ENCODE measurements around the gene LRIF1. TPM values are rescaled to one million over a fixed set of nuclear protein-coding genes. Genes with fewer than 3 reads are reported as not detected.

The LRIF1 gene
- total and polyA plus RNA-seq, 2 of the 4 experiments (the other 2 are of a cell fraction): 5.4 to 6.8 TPM

GRCh38 chr1:110903853-110904500 lies 59.7 kb downstream of the LRIF1 start:
- Histone ChIP-seq H3K4ac (ENCODE audit: low read depth, low read length) (no peak overlapping the region), H2BK120ac (ENCODE audit: low read depth, low read length) (no peak overlapping the region), H4K20me1 (ENCODE audit: insufficient read depth, low read length) (no peaks in the 10 kb centered on the region), H3K18ac (ENCODE audit: low read depth, low read length) (no peak overlapping the region), H4K91ac (ENCODE audit: insufficient read depth, low read depth, low read length) (no peak overlapping the region), H3K9me1 (ENCODE audit: insufficient read depth, low read length) (no peaks in the 10 kb centered on the region), H2AK9ac (replicated peaks; ENCODE audit: low read depth, low read length, poor library complexity) (no peak overlapping the region), H3K36me3 (ENCODE audit: control insufficient read depth, insufficient read depth, low read length) (no peaks in the 10 kb centered on the region), H2BK20ac (ENCODE audit: low read depth, low read length) (no peak overlapping the region), H4K8ac (ENCODE audit: low read depth in 2 of 2, low read length in 2 of 2) (no peak overlapping the region), H2AK5ac (ENCODE audit: low read depth, low read length) (no peak overlapping the region), H3K23ac (ENCODE audit: low read depth, low read length) (no peak overlapping the region), H3K79me1 (ENCODE audit: low read depth in 1 of 2, low read length in 2 of 2) (no peaks in the 10 kb centered on the region), H2BK15ac (ENCODE audit: low read depth, low read length) (no peak overlapping the region), H3K9me3 (ENCODE audit: control insufficient read depth, insufficient read depth, low read length) (no peaks in the 10 kb centered on the region), H3K14ac (replicated peaks; ENCODE audit: low read depth, low read length) (no peak overlapping the region), H3K9ac (ENCODE audit: low read depth, low read length) (no peak overlapping the region), H3K56ac (ENCODE audit: extremely low read depth, insufficient read depth, low read length) (no peak overlapping the region), H3K4me1 (ENCODE audit: control insufficient read depth, insufficient read depth, low read length) (no peaks in the 10 kb centered on the region), H2AFZ (replicated peaks; ENCODE audit: low read length, poor library complexity) (no peak overlapping the region), H3K27me3 (ENCODE audit: control insufficient read depth, insufficient read depth, low read length) (no peaks in the 10 kb centered on the region), H3K4me2 (ENCODE audit: low read depth, low read length) (no peak overlapping the region), H3K27ac (ENCODE audit: insufficient read depth, low read length) (no peak overlapping the region), H4K5ac (ENCODE audit: low read depth, low read length) (no peak overlapping the region), H3K4me3 (ENCODE audit: insufficient read depth, low read depth, low read length) (no peak overlapping the region), H2BK5ac (ENCODE audit: low read depth, low read length, poor library complexity, severe bottlenecking) (no peak overlapping the region)
- no TSS peak for BruUV-seq (replicated peaks)
- WGBS, 2 experiments (ENCODE audit: extremely low coverage in 2 of 2, insufficient read length in 1 of 2): no CpG with 5 or more reads among the region's 3 CpGs
- ChIA-PET CTCF (no interaction called here), POLR2A (ENCODE audit: unreplicated experiment) (no interaction called here)
- in situ Hi-C loops (cut with MboI; ENCODE audit: low sequenced_read_pairs) (no loop called here), intact Hi-C loops (cut with micrococcal nuclease) (no loop called here), dilution Hi-C loops (cut with HindIII; ENCODE audit: low sequenced_read_pairs, unreplicated experiment) (no loop called here)
- no peak for TF ChIP-seq USF2 (IDR thresholded peaks at IDR 0.05; ENCODE audit: low read depth, low read length)
- TF ChIP-seq MAFK (IDR thresholded peaks at IDR 0.05; ENCODE audit: low read depth, low read length): no peak
- TF ChIP-seq MAZ (IDR thresholded peaks at IDR 0.05; ENCODE audit: borderline replicate concordance, low read depth, low read length): no peak
- ATAC-seq (ENCODE audit: low read depth): no peak
- no peak for DNase-seq
